Gastrocnemius medialis (tissue), 4 donors: ENCODE results near the gene TBC1D10A. TPM values are rescaled to one million over a fixed set of nuclear protein-coding genes. Genes with fewer than 3 reads are reported as not detected.

Experiments
- ATAC-seq, 2 donors: fragments of 150-250 bp; one replicate each; pipeline ENCODE4 v1.9.1; 2016
- DNase-seq, 2 donors: peaks; one replicate each; pipeline ENCODE4 v3.0.0-alpha.2; 2019
- H3K27ac ChIP-seq, 4 donors: fragments of 200-600 bp; sonication (generic); 1 replicate in 1 of 4; 2 replicates in 3 of 4; pipeline ENCODE4 v1.5.1; 2016 to 2018; ENCODE audit warnings: mild to moderate bottlenecking in 2 of 4, moderate library complexity in 1 of 4
- H3K27me3 ChIP-seq, 3 donors: fragments of 200-600 bp; sonication (generic) in 2 of 3; 1 replicate in 1 of 3; 2 replicates in 2 of 3; pipeline versions ENCODE4 v1.5.1 to v1.6.0; 2016 to 2019; ENCODE audit warnings: mild to moderate bottlenecking in 1 of 3, moderate library complexity in 1 of 3
- H3K36me3 ChIP-seq, 2 donors: fragments of 200-600 bp; sonication (generic) in 1 of 2; one replicate each; pipeline ENCODE4 v1.5.1; 2017 to 2018
- H3K4me1 ChIP-seq, 2 donors: fragments of 200-600 bp; sonication (generic) in 1 of 2; one replicate each; pipeline ENCODE4 v1.5.1; 2016 to 2017; ENCODE audit warnings: mild to moderate bottlenecking in 2 of 2
- H3K4me3 ChIP-seq, 4 donors: fragments of 200-600 bp; sonication (generic) in 3 of 4; 1 replicate in 1 of 4; 2 replicates in 3 of 4; pipeline ENCODE4 v1.5.1; 2016 to 2019; ENCODE audit warnings: mild to moderate bottlenecking in 2 of 4
- H3K9me3 ChIP-seq, 3 donors: fragments of 200-600 bp; sonication (generic) in 2 of 3; 1 replicate in 1 of 3; 2 replicates in 2 of 3; pipeline ENCODE4 v1.5.1; 2016 to 2019
- CTCF ChIP-seq, 5 experiments: fragments of 450-650 bp in 3 of 5; fragments of 200-600 bp in 2 of 5; sonication (generic) in 2 of 5; IDR thresholded peaks in 4 of 5; conservative IDR thresholded peaks in 1 of 5; 1 replicate in 4 of 5; 2 replicates in 1 of 5; pipeline ENCODE4 v1.5.1; 2016 to 2019; ENCODE audit warnings: antibody characterized with exemption in 5 of 5, mild to moderate bottlenecking in 3 of 5, moderate library complexity in 3 of 5
- POLR2A ChIP-seq, 2 donors: fragments of 450-650 bp; IDR thresholded peaks; one replicate each; pipeline ENCODE4 v1.6.1; 2017; ENCODE audit warnings: antibody characterized with exemption in 2 of 2, mild to moderate bottlenecking in 2 of 2, moderate library complexity in 2 of 2
- in situ Hi-C, 4 donors: fragments of 200-750 bp; cut with MboI; loops; one replicate each; pipeline versions ENCODE4 v1.15.0 to v1.8.0; 2017; ENCODE audit warnings: low sequenced_read_pairs in 4 of 4
- intact Hi-C: fragments of 100-400 bp; cut with DNase I; formaldehyde crosslinking; loops from one replicate; pipeline ENCODE4 v1.15.1; 2023; ENCODE audit warnings: low total_unique reads
- total RNA-seq, 4 donors: library from RNA; depleted of rRNA; stranded (reverse); fragments of >200 nt; gene quantifications; one replicate each; pipeline versions ENCODE4 v1.1.0 to v1.2.3, GENCODE V29; 2016

TBC1D10A gene
- total RNA-seq, 4 donors from 2014 or later = 4.1 to 9.6 (median 6.2) TPM

- Histone ChIP-seq H3K4me1 (no peaks in the 10 kb centered on the region), H3K27ac (no peak overlapping the region), H3K27me3 (no peaks in the 10 kb centered on the region), H3K4me3 (no peak overlapping the region), H3K36me3 (no peaks in the 10 kb centered on the region), H3K9me3 (no peaks in the 10 kb centered on the region)
- in situ Hi-C loops = loop anchor here in 3 of 4 donors (5.0 to 10.0 kb wide), 3 partner anchors 104 to 114 kb away; partner anchors contain the start of genes RNF215 (in 1 of the 3) and SEC14L2 (in 1 of the 3)
- intact Hi-C loops = loop anchor here (10.0 kb wide), 1 partner anchor 204 kb away; no protein-coding TSS in a partner anchor
- no peak for ATAC-seq
- no peak for DNase-seq
- TF ChIP-seq CTCF (IDR thresholded peaks at IDR 0.05 in 4 of 5, conservative IDR thresholded peaks at IDR 0.05 in 1 of 5) (no peak), POLR2A (IDR thresholded peaks at IDR 0.05) (no peak)
Measured at GRCh38 chr22:30280505-30280904, 46.2 kb downstream of the TBC1D10A start.

- H3K27me3 ChIP-seq = no peaks in the 10 kb centered on the region
- in situ Hi-C loops = loop anchor here in 3 of 4 donors (5.0 to 10.0 kb wide), 3 partner anchors 105 to 115 kb away; partner anchors contain the start of genes RNF215 (in 1 of the 3) and SEC14L2 (in 1 of the 3)
- no peak for ATAC-seq
- no peaks in the 10 kb centered on the region for H3K9me3 ChIP-seq
- TF ChIP-seq POLR2A (IDR thresholded peaks at IDR 0.05) (no peak), CTCF (IDR thresholded peaks at IDR 0.05 in 4 of 5, conservative IDR thresholded peaks at IDR 0.05 in 1 of 5) (no peak)
- no peaks in the 10 kb centered on the region for H3K36me3 ChIP-seq
- no peak overlapping the region for H3K4me3 ChIP-seq
- H3K4me1 ChIP-seq = no peaks in the 10 kb centered on the region
- H3K27ac ChIP-seq = no peak overlapping the region
- no peak for DNase-seq
- intact Hi-C loops = loop anchor here (10.0 kb wide), 1 partner anchor 205 kb away; no protein-coding TSS in a partner anchor
Measured at GRCh38 chr22:30279932-30280331, 46.8 kb downstream of the TBC1D10A start.

GRCh38 chr22:30279046-30279788, 47.5 kb downstream of the TBC1D10A start:
- no peaks in the 10 kb centered on the region for H3K36me3 ChIP-seq
- no peaks in the 10 kb centered on the region for H3K9me3 ChIP-seq
- in situ Hi-C loops = no loop called here
- H3K27me3 ChIP-seq = no peaks in the 10 kb centered on the region
- H3K27ac ChIP-seq = no peak overlapping the region
- DNase-seq = peak; percentile 38 to 39
- no peaks in the 10 kb centered on the region for H3K4me1 ChIP-seq
- TF ChIP-seq CTCF (IDR thresholded peaks at IDR 0.05 in 4 of 5, conservative IDR thresholded peaks at IDR 0.05 in 1 of 5) (no peak), POLR2A (IDR thresholded peaks at IDR 0.05) (no peak)
- intact Hi-C loops = no loop called here
- peak; percentile 26 to 30 for ATAC-seq
- no peak overlapping the region for H3K4me3 ChIP-seq

- Histone ChIP-seq H3K9me3 (no peaks in the 10 kb centered on the region), H3K4me3 (no peak overlapping the region), H3K27me3 (no peaks in the 10 kb centered on the region), H3K4me1 (no peaks in the 10 kb centered on the region), H3K36me3 (no peaks in the 10 kb centered on the region), H3K27ac (no peak overlapping the region)
- no peak for TF ChIP-seq CTCF (IDR thresholded peaks at IDR 0.05 in 4 of 5, conservative IDR thresholded peaks at IDR 0.05 in 1 of 5)
- no peak for TF ChIP-seq POLR2A (IDR thresholded peaks at IDR 0.05)
- intact Hi-C loops (no loop called here), in situ Hi-C loops (no loop called here)
- no peak for ATAC-seq
- DNase-seq = no peak
Measured at GRCh38 chr22:30277547-30278344, 49.0 kb downstream of the TBC1D10A start.
